CD14-positive monocyte (primary cell): ENCODE data around the gene PLEK2. TPM values are rescaled to one million over a fixed set of nuclear protein-coding genes. Genes with fewer than 3 reads are reported as not detected.

Experiments used
- DNase-seq, 3 donors: peaks; one replicate each; pipeline ENCODE4 v3.0.0-alpha.2; 2011 to 2022
- H2AFZ ChIP-seq: 2 replicates; pipeline ENCODE4 v1.6.0; 2012; ENCODE audit warnings: mild to moderate bottlenecking, low read depth, low read length, inconsistent platforms; ENCODE audit not compliant: insufficient read depth, poor library complexity, severe bottlenecking
- H3K27ac ChIP-seq, 2 donors: 1 replicate in 1 of 2; 2 replicates in 1 of 2; pipeline ENCODE4 v1.5.1; 2012 to 2013; ENCODE audit warnings: low read length in 2 of 2, control low read depth in 1 of 2, inconsistent platforms in 1 of 2, low read depth in 1 of 2, mild to moderate bottlenecking in 1 of 2
- H3K27me3 ChIP-seq, 2 donors: one replicate each; pipeline versions ENCODE4 v1.6.0 to v1.6.1; 2011 to 2013; ENCODE audit warnings: low read length in 2 of 2; ENCODE audit not compliant: control insufficient read depth in 2 of 2, insufficient read depth in 2 of 2
- H3K36me3 ChIP-seq, 2 donors: replicated peaks in 1 of 2; 1 replicate in 1 of 2; 2 replicates in 1 of 2; pipeline versions ENCODE4 v1.5.1 to v1.6.1; 2012 to 2013; ENCODE audit warnings: low read length in 2 of 2, control low read depth in 1 of 2, inconsistent platforms in 1 of 2, mild to moderate bottlenecking in 1 of 2; ENCODE audit not compliant: insufficient read depth in 2 of 2, control insufficient read depth in 1 of 2
- H3K4me1 ChIP-seq, 2 donors: 1 replicate in 1 of 2; 2 replicates in 1 of 2; pipeline versions ENCODE4 v1.5.1 to v1.6.1; 2012 to 2013; ENCODE audit warnings: low read length in 2 of 2, control low read depth in 1 of 2, inconsistent platforms in 1 of 2, mild to moderate bottlenecking in 1 of 2, moderate library complexity in 1 of 2; ENCODE audit not compliant: insufficient read depth in 2 of 2, control insufficient read depth in 1 of 2
- H3K4me2 ChIP-seq: replicated peaks from 2 replicates; pipeline ENCODE3; 2012; ENCODE audit warnings: low read length, moderate library complexity, mild to moderate bottlenecking; ENCODE audit not compliant: poor library complexity, severe bottlenecking; ENCODE audit errors: extremely low read depth
- H3K4me3 ChIP-seq, 3 experiments: fragments of 200-600 bp in 1 of 3; sonication (generic) in 1 of 3; replicated peaks in 1 of 3; 1 replicate in 2 of 3; 2 replicates in 1 of 3; pipeline ENCODE4 v1.5.1; 2011 to 2013; ENCODE audit warnings: low read length in 3 of 3, mild to moderate bottlenecking in 3 of 3, control low read depth in 2 of 3, low read depth in 2 of 3, inconsistent platforms in 1 of 3, moderate library complexity in 1 of 3
- H3K79me2 ChIP-seq: 2 replicates; pipeline ENCODE4 v1.6.0; 2012; ENCODE audit warnings: mild to moderate bottlenecking, control low read depth, inconsistent platforms, low read length, moderate library complexity; ENCODE audit not compliant: insufficient read depth
- H3K9ac ChIP-seq: 2 replicates; pipeline ENCODE4 v1.6.0; 2017; ENCODE audit warnings: low read length, mild to moderate bottlenecking; ENCODE audit not compliant: insufficient read depth, poor library complexity, severe bottlenecking
- H3K9me3 ChIP-seq, 2 donors: replicated peaks in 1 of 2; 1 replicate in 1 of 2; 2 replicates in 1 of 2; pipeline versions ENCODE4 v1.5.1 to v1.6.1; 2012 to 2013; ENCODE audit warnings: low read length in 2 of 2, control low read depth in 1 of 2; ENCODE audit not compliant: control insufficient read depth in 1 of 2, insufficient read depth in 1 of 2
- H4K20me1 ChIP-seq: 2 replicates; pipeline ENCODE4 v1.6.0; 2012; ENCODE audit warnings: mild to moderate bottlenecking, low read length, control low read depth, moderate library complexity; ENCODE audit not compliant: insufficient read depth
- H3K27ac Mint-ChIP-seq, 7 donors: one replicate each; pipeline ENCODE4 v1.8.0; 2020; ENCODE audit warnings: mild to moderate bottlenecking in 7 of 7, mixed read lengths in 7 of 7, moderate library complexity in 6 of 7, inconsistent platforms in 2 of 7
- H3K27me3 Mint-ChIP-seq, 3 donors: one replicate each; pipeline ENCODE4 v1.8.0; 2021 to 2022; ENCODE audit warnings: low read depth in 3 of 3, mild to moderate bottlenecking in 3 of 3, mixed read lengths in 3 of 3, moderate library complexity in 3 of 3, inconsistent platforms in 1 of 3
- H3K36me3 Mint-ChIP-seq, 2 donors: one replicate each; pipeline ENCODE4 v1.8.0; 2020; ENCODE audit warnings: mixed read lengths in 2 of 2, inconsistent platforms in 1 of 2, mild to moderate bottlenecking in 1 of 2
- H3K4me1 Mint-ChIP-seq: one replicate; pipeline ENCODE4 v1.8.0; 2020; ENCODE audit warnings: mild to moderate bottlenecking, mixed read lengths
- H3K4me3 Mint-ChIP-seq, 2 donors: one replicate each; pipeline ENCODE4 v1.8.0; 2020; ENCODE audit warnings: mild to moderate bottlenecking in 2 of 2, mixed read lengths in 2 of 2, moderate library complexity in 1 of 2
- H3K9me3 Mint-ChIP-seq, 7 donors: one replicate each; pipeline ENCODE4 v1.8.0; 2020 to 2022; ENCODE audit warnings: mixed read lengths in 7 of 7, mild to moderate bottlenecking in 6 of 7, moderate library complexity in 6 of 7, inconsistent platforms in 2 of 7
- CTCF ChIP-seq: fragments of 200-600 bp; IDR thresholded peaks from one replicate; pipeline ENCODE4 v1.8.0; 2022; ENCODE audit warnings: antibody characterized with exemption, mild to moderate bottlenecking
- WGBS: methylation state at CpG from one replicate; pipeline ENCODE4 v1.1.5; 2013; ENCODE audit warnings: missing lambda C conversion rate; ENCODE audit not compliant: insufficient coverage; 5-methylcytosine and 5-hydroxymethylcytosine counted together
- intact Hi-C, 2 donors: fragments of 100-400 bp; cut with micrococcal nuclease; formaldehyde crosslinking; loops; one replicate each; pipeline versions ENCODE4 v1.15.0 to v1.15.1; 2023
- polyA minus RNA-seq: library from RNA; depleted of rRNA, polyadenylated mRNA; stranded (reverse); fragments of >200 nt; gene quantifications from 2 replicates; pipeline ENCODE4 v1.2.3, GENCODE V29; 2012
- polyA plus RNA-seq, 3 donors: library from polyadenylated mRNA; depleted of rRNA in 1 of 3; unstranded in 2 of 3; stranded (reverse) in 1 of 3; fragments of 300-500 nt in 2 of 3; fragments of >200 nt in 1 of 3; fragmentation: Illumina TruSeq in 2 of 3; gene quantifications; 1 replicate in 2 of 3; 2 replicates in 1 of 3; pipeline ENCODE4 v1.2.3, GENCODE V29; 2012 to 2021
- total RNA-seq, 12 experiments: library from RNA in 1 of 12; stranded (reverse) in 1 of 12; fragments of 120-200 nt in 1 of 12; gene quantifications; one replicate each; pipeline ENCODE4 v1.2.4 and lab custom pipeline; 2013 to 2026; ENCODE audit warnings: mixed read lengths in 6 of 12, inconsistent platforms in 1 of 12

PLEK2 gene
- 0.48 TPM for total RNA-seq (2013)
- polyA plus RNA-seq: under 1 TPM in 1 of 3 donors, not detected in 2; 0.20 TPM
- polyA minus RNA-seq: not detected in 2 replicates
- 0.04 to 4.2 (median 0.60) reads per million in 11 experiments for total RNA-seq (lab: John Stamatoyannopoulos, UW)

- Histone ChIP-seq H3K9ac (peak within 1 kb of the TSS; percentile 27), H3K4me3 (peak within 1 kb of the TSS in 1 of 3 experiments; percentile 67)
- WGBS: 6% methylated on average over 61 of the region's 63 CpGs
Measured at GRCh38 chr14:67411820-67412421, at the start of gene PLEK2. Gene PLEK2, minus strand, starts transcription at chr14:67412165. Its CDS starts 106 bp downstream, at chr14:67412059.

More at GRCh38 chr14:67411820-67412421, at the start of gene PLEK2:
- intact Hi-C loops: no loop called here
- peaks cover 26 to 40% (median 38%) of the 10 kb centered on the region in 3 donors for H3K27me3 Mint-ChIP-seq
- peak within 1 kb of the TSS in 1 of 7 donors; percentile 69 for H3K27ac Mint-ChIP-seq
- DNase-seq: peak in 2 of 3 donors; percentile 4 to 27
- peaks cover 8 to 13% of the 10 kb centered on the region in 2 donors for H3K27me3 ChIP-seq
- TF ChIP-seq CTCF: no peak
- no peaks in the 10 kb centered on the region for H3K36me3 ChIP-seq
- peak within 1 kb of the TSS; percentile 81 for H2AFZ ChIP-seq
- peaks cover 0 to 2% (median 0%) of the 10 kb centered on the region in 7 donors for H3K9me3 Mint-ChIP-seq
- H3K27ac ChIP-seq: no peak within 1 kb of the TSS
- no peaks in the 10 kb centered on the region for H4K20me1 ChIP-seq
- no peaks in the 10 kb centered on the region for H3K36me3 Mint-ChIP-seq
- H3K4me3 Mint-ChIP-seq: peak within 1 kb of the TSS; percentile 72 to 83
- H3K9me3 ChIP-seq: no peaks in the 10 kb centered on the region
- H3K4me2 ChIP-seq: peak within 1 kb of the TSS; percentile 70
- H3K79me2 ChIP-seq: no peaks in the 10 kb centered on the region
- peaks cover 16 to 22% of the 10 kb centered on the region in 2 donors for H3K4me1 ChIP-seq
- H3K4me1 Mint-ChIP-seq: peaks cover 19% of the 10 kb centered on the region
